ENCODE results near the gene SULT2B1. TPM values are rescaled to one million over a fixed set of nuclear protein-coding genes. Genes with fewer than 3 reads are reported as not detected.
A peak's percentile ranks its signal among the peaks of the same experiment; 100 is the strongest.

SULT2B1 gene
- total RNA-seq, 4 donors from 2014 or later = 1.0 TPM; not detected in 3

DNA sequence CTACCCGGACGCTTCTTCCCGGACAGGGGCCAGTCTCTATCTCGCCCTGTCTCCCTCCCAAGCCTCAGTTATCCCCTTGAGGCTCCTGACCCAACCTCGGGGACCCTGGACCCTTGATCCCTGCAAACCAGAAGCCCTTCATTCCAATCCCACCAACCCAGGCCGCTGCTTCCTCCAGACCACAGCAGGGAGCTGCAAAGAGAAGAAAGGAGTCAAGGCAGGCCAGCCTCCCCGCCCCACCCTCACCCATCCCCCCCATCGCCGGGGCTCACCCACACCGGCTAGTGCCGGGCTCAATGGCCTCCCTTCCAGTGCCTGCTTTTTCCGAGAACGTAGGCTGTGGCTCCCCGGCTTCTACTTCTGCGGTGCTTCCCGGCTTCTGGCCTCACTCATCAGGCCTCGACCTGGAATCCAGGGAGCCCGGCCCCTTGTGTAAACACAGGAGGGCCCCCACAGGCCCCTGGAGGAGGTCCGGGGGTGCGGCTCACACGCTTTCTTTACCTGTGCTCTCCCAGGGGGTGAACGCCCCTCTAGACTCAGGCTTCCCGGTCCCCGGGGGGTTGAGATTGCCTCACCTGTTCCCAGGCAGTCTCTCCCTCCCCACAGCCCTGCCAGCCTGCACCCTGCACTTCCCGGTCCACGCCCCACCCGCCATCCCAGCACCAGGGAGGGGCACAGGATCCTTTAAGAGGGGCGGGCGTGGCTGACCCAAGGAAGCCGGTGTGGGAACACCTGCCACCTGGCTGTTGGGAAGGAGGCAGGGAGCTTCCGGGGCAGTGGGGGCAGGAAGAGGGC is 62.7 kb downstream of the SULT2B1 start, which contains the start of gene FAM83E:
Gene FAM83E, minus strand, starts transcription at position 641 of the 795 bp plus-strand sequence. CDS start 1,704 bp downstream, outside the sequence.
- H3K9me3 ChIP-seq = no peaks in the 10 kb centered on the region
- peak within 1 kb of the TSS in 2 of 4 donors; percentile 10 to 27 for H3K27ac ChIP-seq (replicated peaks in 1 of 4)
- peaks cover 21 to 42% (median 32%) of the 10 kb centered on the region in 4 donors for H3K4me1 ChIP-seq
- 61% methylated on average over 23 of the region's 31 CpGs for WGBS
- peaks cover 24 to 36% (median 31%) of the 10 kb centered on the region in 4 donors for H3K36me3 ChIP-seq
- H3K4me3 ChIP-seq = no peak within 1 kb of the TSS
- no peaks in the 10 kb centered on the region for H3K27me3 ChIP-seq
- TF ChIP-seq, protein P1, sequence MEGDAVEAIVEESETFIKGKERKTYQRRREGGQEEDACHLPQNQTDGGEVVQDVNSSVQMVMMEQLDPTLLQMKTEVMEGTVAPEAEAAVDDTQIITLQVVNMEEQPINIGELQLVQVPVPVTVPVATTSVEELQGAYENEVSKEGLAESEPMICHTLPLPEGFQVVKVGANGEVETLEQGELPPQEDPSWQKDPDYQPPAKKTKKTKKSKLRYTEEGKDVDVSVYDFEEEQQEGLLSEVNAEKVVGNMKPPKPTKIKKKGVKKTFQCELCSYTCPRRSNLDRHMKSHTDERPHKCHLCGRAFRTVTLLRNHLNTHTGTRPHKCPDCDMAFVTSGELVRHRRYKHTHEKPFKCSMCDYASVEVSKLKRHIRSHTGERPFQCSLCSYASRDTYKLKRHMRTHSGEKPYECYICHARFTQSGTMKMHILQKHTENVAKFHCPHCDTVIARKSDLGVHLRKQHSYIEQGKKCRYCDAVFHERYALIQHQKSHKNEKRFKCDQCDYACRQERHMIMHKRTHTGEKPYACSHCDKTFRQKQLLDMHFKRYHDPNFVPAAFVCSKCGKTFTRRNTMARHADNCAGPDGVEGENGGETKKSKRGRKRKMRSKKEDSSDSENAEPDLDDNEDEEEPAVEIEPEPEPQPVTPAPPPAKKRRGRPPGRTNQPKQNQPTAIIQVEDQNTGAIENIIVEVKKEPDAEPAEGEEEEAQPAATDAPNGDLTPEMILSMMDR (IDR thresholded peaks at IDR 0.05) = no peak
- TF ChIP-seq POLR2A (IDR thresholded peaks at IDR 0.05; ENCODE audit: low read depth) = no peak
- no peak for TF ChIP-seq EP300 (IDR thresholded peaks at IDR 0.05)
- no peak for TF ChIP-seq POLR2AphosphoS5 (IDR thresholded peaks at IDR 0.05)
- DNase-seq (ENCODE audit: extremely low spot score) = no peak
- intact Hi-C loops (cut with DNase I) = no loop called here

DNA sequence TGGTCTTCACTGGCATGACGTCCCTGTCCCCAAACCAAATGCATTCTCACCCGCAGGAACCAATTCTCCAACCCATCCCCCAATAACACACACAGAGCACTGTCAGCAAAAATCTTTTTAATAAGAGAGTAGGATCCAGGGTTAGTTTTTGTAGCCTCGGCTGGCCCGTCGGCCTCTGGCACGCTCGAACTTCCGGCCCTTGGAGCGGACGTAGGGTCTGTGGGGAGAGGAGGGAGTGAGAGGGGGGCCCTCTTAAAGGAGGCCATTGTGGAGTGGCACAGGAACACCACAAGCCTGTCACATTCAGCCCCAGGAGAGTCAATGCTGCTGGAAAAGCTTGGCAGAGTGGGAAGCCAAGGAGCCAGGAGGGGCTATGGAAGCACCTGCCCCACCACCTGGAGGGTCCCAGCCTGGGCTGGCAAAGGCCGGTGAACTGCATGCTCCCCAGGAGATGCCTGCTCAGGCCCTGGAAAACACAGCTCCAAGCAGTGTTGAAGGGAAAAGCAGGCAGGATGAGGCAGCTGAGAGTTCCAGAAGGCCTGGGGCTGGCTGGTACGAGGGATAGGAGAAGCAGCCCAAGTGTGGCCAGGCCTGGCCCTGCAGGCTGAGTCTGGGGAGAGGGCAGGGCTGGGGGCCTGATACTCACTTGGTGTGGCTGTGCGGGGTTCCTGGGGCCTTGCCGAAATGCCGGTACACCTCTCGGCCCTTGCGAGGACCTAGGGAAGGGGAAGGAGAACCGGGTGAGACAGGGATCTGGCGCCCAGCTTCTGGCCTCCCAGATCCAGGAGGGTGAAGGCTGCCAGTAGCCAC is 63.5 kb downstream of the SULT2B1 start:
- TF ChIP-seq EP300 (IDR thresholded peaks at IDR 0.05) (no peak), POLR2AphosphoS5 (IDR thresholded peaks at IDR 0.05) (no peak), POLR2A (IDR thresholded peaks at IDR 0.05; ENCODE audit: low read depth) (no peak)
- TF ChIP-seq, protein P1 (IDR thresholded peaks at IDR 0.05) = no peak
- H3K4me3 ChIP-seq = no peak overlapping the region
- peaks cover 28 to 50% (median 40%) of the 10 kb centered on the region in 4 donors for H3K4me1 ChIP-seq
- intact Hi-C loops (cut with DNase I) = no loop called here
- H3K27ac ChIP-seq (replicated peaks in 1 of 4) = peak overlapping the region in 2 of 4 donors; percentile 10 to 13
- WGBS = 74% methylated on average over 17 of the region's 19 CpGs
- peaks cover 24 to 36% (median 31%) of the 10 kb centered on the region in 4 donors for H3K36me3 ChIP-seq
- DNase-seq (ENCODE audit: extremely low spot score) = no peak
- no peaks in the 10 kb centered on the region for H3K9me3 ChIP-seq
- H3K27me3 ChIP-seq = no peaks in the 10 kb centered on the region

DNA sequence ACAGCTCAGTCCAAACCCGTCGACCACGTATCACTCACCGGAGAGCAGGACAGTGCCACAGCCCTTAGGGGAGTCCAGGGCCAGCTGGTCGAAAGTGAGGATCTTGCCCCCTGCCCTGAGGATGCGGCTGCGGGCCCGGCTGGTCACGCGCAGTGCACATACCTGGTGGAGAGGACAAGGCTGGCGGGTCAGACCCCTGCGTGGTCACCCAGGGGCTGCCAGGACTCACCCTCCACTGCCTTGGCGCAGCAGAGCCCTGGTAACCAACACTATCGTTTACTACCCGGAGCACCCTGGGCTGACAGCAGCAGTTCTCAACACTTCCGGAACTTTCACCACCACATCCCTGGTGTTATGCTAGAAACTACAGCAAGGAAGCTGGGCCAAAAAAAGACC is 64.1 kb downstream of the SULT2B1 start:
- intact Hi-C loops (cut with DNase I) = no loop called here
- 100% methylated on average over 1 of the region's 16 CpGs for WGBS

DNA sequence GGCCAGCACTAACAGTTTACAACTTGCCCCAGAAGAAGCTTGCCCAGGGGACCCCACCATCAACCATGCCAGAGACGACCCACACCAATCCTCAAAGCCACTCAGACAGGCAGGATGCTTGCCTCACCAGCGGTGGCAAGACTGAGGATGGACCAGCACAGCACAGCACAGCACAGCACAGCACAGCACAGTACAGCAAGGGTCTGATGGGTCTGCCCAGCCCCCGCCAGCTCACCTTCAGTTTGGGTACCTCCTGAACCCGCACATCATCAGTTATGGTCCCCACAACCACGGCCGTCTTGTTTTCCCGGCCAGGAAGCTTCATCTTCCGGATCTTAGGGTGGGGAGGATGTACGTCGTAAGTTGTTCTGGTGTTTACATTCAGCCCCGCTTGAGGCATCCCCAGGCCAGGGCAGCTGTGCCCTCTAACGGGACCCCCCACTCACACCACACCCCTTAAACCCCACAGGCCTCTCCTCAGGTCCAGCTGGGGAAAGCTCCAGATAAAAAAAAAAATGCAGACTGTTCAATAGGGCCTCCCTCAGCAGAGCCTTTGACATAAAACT is 64.6 kb downstream of the SULT2B1 start:
- Histone ChIP-seq H3K4me1 (peaks cover 31 to 59% (median 45%) of the 10 kb centered on the region in 4 donors), H3K27ac (replicated peaks in 1 of 4) (peak overlapping the region in 1 of 4 donors; percentile 95), H3K4me3 (no peak overlapping the region), H3K27me3 (no peaks in the 10 kb centered on the region), H3K36me3 (peaks cover 24 to 43% (median 39%) of the 10 kb centered on the region in 4 donors), H3K9me3 (no peaks in the 10 kb centered on the region)
- intact Hi-C loops (cut with DNase I) = no loop called here
- DNase-seq (ENCODE audit: extremely low spot score) = no peak
- no peak for TF ChIP-seq EP300 (IDR thresholded peaks at IDR 0.05)
- TF ChIP-seq, protein P1 (IDR thresholded peaks at IDR 0.05) = no peak
- TF ChIP-seq POLR2AphosphoS5 (IDR thresholded peaks at IDR 0.05) = no peak
- TF ChIP-seq POLR2A (IDR thresholded peaks at IDR 0.05; ENCODE audit: low read depth) = no peak
- WGBS = 69% methylated on average over 10 of the region's 12 CpGs

More for the DNA sequence above, 64.1 kb downstream of the SULT2B1 start:
- Histone ChIP-seq H3K4me3 (no peak overlapping the region), H3K36me3 (peaks cover 24 to 38% (median 34%) of the 10 kb centered on the region in 4 donors), H3K4me1 (peaks cover 28 to 55% (median 42%) of the 10 kb centered on the region in 4 donors), H3K27ac (replicated peaks in 1 of 4) (no peak overlapping the region), H3K9me3 (no peaks in the 10 kb centered on the region), H3K27me3 (no peaks in the 10 kb centered on the region)
- TF ChIP-seq POLR2A (IDR thresholded peaks at IDR 0.05; ENCODE audit: low read depth) = no peak
- TF ChIP-seq, protein P1 (IDR thresholded peaks at IDR 0.05) = no peak
- no peak for TF ChIP-seq EP300 (IDR thresholded peaks at IDR 0.05)
- no peak for TF ChIP-seq POLR2AphosphoS5 (IDR thresholded peaks at IDR 0.05)
- DNase-seq (ENCODE audit: extremely low spot score) = no peak

Data from esophagus muscularis mucosa (tissue), 4 donors.